ENCODE measurements around the gene ZNF777. TPM values are rescaled to one million over a fixed set of nuclear protein-coding genes. Genes with fewer than 3 reads are reported as not detected.

Gene ZNF777
- 19.0 and 20.3 TPM in 2 replicates for total RNA-seq
- long read RNA-seq, result 0 reads

GRCh38 chr7:149460493-149461277 lies at the start of gene ZNF777:
TSS of gene ZNF777 (minus strand) at chr7:149461062. CDS start at chr7:149456022, 5,040 bp downstream.
- H3K36me3 Mint-ChIP-seq (ENCODE audit: insufficient read depth), result peaks cover 1% of the 10 kb centered on the region
- peaks cover 3% of the 10 kb centered on the region for H3K9me3 Mint-ChIP-seq (ENCODE audit: low read depth)
- H3K4me1 Mint-ChIP-seq (ENCODE audit: low read depth), result peaks cover 9% of the 10 kb centered on the region
- H3K4me3 Mint-ChIP-seq (ENCODE audit: low read depth), result peak within 1 kb of the TSS; percentile 80
- DNase-seq (ENCODE audit: low spot score, unreplicated experiment), result peak; percentile 58
- TF ChIP-seq CTCF (IDR thresholded peaks at IDR 0.05; ENCODE audit: unreplicated experiment), result peak; percentile 50
- H3K27me3 Mint-ChIP-seq, result peaks cover 3% of the 10 kb centered on the region
- peak within 1 kb of the TSS; percentile 96 for H3K27ac Mint-ChIP-seq

- peaks cover 32% of the 10 kb centered on the region for H3K9me3 Mint-ChIP-seq (ENCODE audit: low read depth)
- H3K36me3 Mint-ChIP-seq (ENCODE audit: insufficient read depth), result no peaks in the 10 kb centered on the region
- H3K4me3 Mint-ChIP-seq (ENCODE audit: low read depth), result no peak overlapping the region
- H3K27ac Mint-ChIP-seq, result no peak overlapping the region
- H3K27me3 Mint-ChIP-seq, result no peaks in the 10 kb centered on the region
- DNase-seq (ENCODE audit: low spot score, unreplicated experiment), result no peak
- no peaks in the 10 kb centered on the region for H3K4me1 Mint-ChIP-seq (ENCODE audit: low read depth)
- TF ChIP-seq CTCF (IDR thresholded peaks at IDR 0.05; ENCODE audit: unreplicated experiment), result no peak
Measured at GRCh38 chr7:149510248-149510647, 49.4 kb upstream of the ZNF777 start.

GRCh38 chr7:149509774-149510173 lies 48.9 kb upstream of the ZNF777 start:
- no peak for TF ChIP-seq CTCF (IDR thresholded peaks at IDR 0.05; ENCODE audit: unreplicated experiment)
- DNase-seq (ENCODE audit: low spot score, unreplicated experiment), result no peak

GRCh38 chr7:149505551-149505950 lies 44.7 kb upstream of the ZNF777 start:
- H3K4me3 Mint-ChIP-seq (ENCODE audit: low read depth), result no peak overlapping the region
- H3K27ac Mint-ChIP-seq, result no peak overlapping the region
- H3K4me1 Mint-ChIP-seq (ENCODE audit: low read depth), result peaks cover 6% of the 10 kb centered on the region
- TF ChIP-seq CTCF (IDR thresholded peaks at IDR 0.05; ENCODE audit: unreplicated experiment), result no peak
- peaks cover 20% of the 10 kb centered on the region for H3K9me3 Mint-ChIP-seq (ENCODE audit: low read depth)
- H3K36me3 Mint-ChIP-seq (ENCODE audit: insufficient read depth), result no peaks in the 10 kb centered on the region
- no peaks in the 10 kb centered on the region for H3K27me3 Mint-ChIP-seq
- no peak for DNase-seq (ENCODE audit: low spot score, unreplicated experiment)

More at GRCh38 chr7:149509774-149510173, 48.9 kb upstream of the ZNF777 start:
- H3K4me1 Mint-ChIP-seq (ENCODE audit: low read depth), result no peaks in the 10 kb centered on the region
- H3K9me3 Mint-ChIP-seq (ENCODE audit: low read depth), result peaks cover 36% of the 10 kb centered on the region
- H3K36me3 Mint-ChIP-seq (ENCODE audit: insufficient read depth), result no peaks in the 10 kb centered on the region
- H3K27me3 Mint-ChIP-seq, result no peaks in the 10 kb centered on the region
- H3K27ac Mint-ChIP-seq, result no peak overlapping the region
- H3K4me3 Mint-ChIP-seq (ENCODE audit: low read depth), result no peak overlapping the region

- peaks cover 12% of the 10 kb centered on the region for H3K9me3 Mint-ChIP-seq (ENCODE audit: low read depth)
- peaks cover 7% of the 10 kb centered on the region for H3K4me1 Mint-ChIP-seq (ENCODE audit: low read depth)
- no peaks in the 10 kb centered on the region for H3K36me3 Mint-ChIP-seq (ENCODE audit: insufficient read depth)
- H3K27me3 Mint-ChIP-seq, result peaks cover 16% of the 10 kb centered on the region
- H3K27ac Mint-ChIP-seq, result no peak overlapping the region
- DNase-seq (ENCODE audit: low spot score, unreplicated experiment), result no peak
- no peak for TF ChIP-seq CTCF (IDR thresholded peaks at IDR 0.05; ENCODE audit: unreplicated experiment)
- H3K4me3 Mint-ChIP-seq (ENCODE audit: low read depth), result no peak overlapping the region
Measured at GRCh38 chr7:149501651-149502050, 40.8 kb upstream of the ZNF777 start.

All from progenitor cell of endocrine pancreas (in vitro differentiated cells).